Neural cell (in vitro differentiated cells): ENCODE results near the gene OTOG. TPM values are rescaled to one million over a fixed set of nuclear protein-coding genes. Genes with fewer than 3 reads are reported as not detected.

Experiments
- H2AFZ ChIP-seq: fragments of 200-600, 300-800 bp; sonication (generic), shearing (Covaris generic); 2 replicates; pipeline ENCODE4 v1.6.0; 2014; ENCODE audit warnings: low read depth, mild to moderate bottlenecking, antibody characterized with exemption, low read length, moderate library complexity
- H3F3A ChIP-seq: fragments of 200-600 bp; shearing (Covaris generic); 2 replicates; pipeline ENCODE4 v1.6.1; 2016; ENCODE audit warnings: mild to moderate bottlenecking, moderate library complexity, mixed read lengths, antibody characterized with exemption, low read length; ENCODE audit not compliant: insufficient read depth, poor library complexity, severe bottlenecking
- H3K27ac ChIP-seq: fragments of 200-600, 300-800 bp; sonication (generic), shearing (Covaris generic); 2 replicates; pipeline ENCODE4 v1.5.1; 2014; ENCODE audit warnings: mild to moderate bottlenecking, low read length, moderate library complexity
- H3K27me3 ChIP-seq: fragments of 300-800, 200-600 bp; sonication (generic), shearing (Covaris generic); 2 replicates; pipeline ENCODE4 v1.6.0; 2014; ENCODE audit warnings: mild to moderate bottlenecking, low read depth, low read length, moderate library complexity; ENCODE audit not compliant: insufficient read depth
- H3K36me3 ChIP-seq: fragments of 300-800, 200-600 bp; sonication (generic), shearing (Covaris generic); 2 replicates; pipeline ENCODE4 v1.5.1; 2014; ENCODE audit warnings: mild to moderate bottlenecking, antibody characterized with exemption, low read length, moderate library complexity; ENCODE audit not compliant: insufficient read depth
- H3K4me2 ChIP-seq: fragments of 300-800, 200-600 bp; sonication (generic), shearing (Covaris generic); 2 replicates; pipeline ENCODE4 v1.6.0; 2014; ENCODE audit warnings: mild to moderate bottlenecking, low read length
- H3K4me3 ChIP-seq: fragments of 300-800, 200-600 bp; sonication (generic), shearing (Covaris generic); 2 replicates; pipeline ENCODE4 v1.5.1; 2014; ENCODE audit warnings: mild to moderate bottlenecking, low read length, moderate library complexity
- H3K79me2 ChIP-seq: fragments of 200-600 bp; shearing (Covaris generic); replicated peaks from 2 replicates; pipeline ENCODE4 v1.6.0; 2014; ENCODE audit warnings: mild to moderate bottlenecking, low read length, moderate library complexity; ENCODE audit not compliant: insufficient read depth
- H3K9ac ChIP-seq: fragments of 300-800, 200-600 bp; sonication (generic), shearing (Covaris generic); 2 replicates; pipeline ENCODE4 v1.6.1; 2016; ENCODE audit warnings: mild to moderate bottlenecking, low read length, mixed read lengths
- H3K9me2 ChIP-seq: fragments of 200-600 bp; shearing (Covaris generic); 2 replicates; pipeline ENCODE4 v1.6.1; 2016; ENCODE audit warnings: mild to moderate bottlenecking, low read length, mixed read lengths; ENCODE audit not compliant: insufficient read depth
- H3K9me3 ChIP-seq: fragments of 200-600, 300-800 bp; sonication (generic), shearing (Covaris generic); 2 replicates; pipeline ENCODE4 v1.6.1; 2016; ENCODE audit warnings: mild to moderate bottlenecking, mixed run types, low read length, moderate library complexity, mixed read lengths
- H4K20me1 ChIP-seq: fragments of 200-600 bp; shearing (Covaris generic); 2 replicates; pipeline ENCODE4 v1.6.1; 2016; ENCODE audit warnings: mild to moderate bottlenecking, mixed run types; ENCODE audit not compliant: insufficient read depth
- CTCF ChIP-seq: fragments of 450-650 bp; IDR thresholded peaks from 2 replicates; pipeline ENCODE4 v1.5.1; 2014; ENCODE audit warnings: antibody characterized with exemption, mild to moderate bottlenecking, moderate library complexity; ENCODE audit not compliant: poor library complexity, severe bottlenecking
- EP300 ChIP-seq: fragments of 450-650 bp; conservative IDR thresholded peaks from 2 replicates; pipeline ENCODE4 v1.6.1; 2014; ENCODE audit warnings: antibody characterized with exemption, mild to moderate bottlenecking, moderate library complexity; ENCODE audit not compliant: poor library complexity, severe bottlenecking
- EZH2 ChIP-seq: fragments of 200-600, 300-800 bp; shearing (Covaris generic), sonication (generic); IDR thresholded peaks from 2 replicates; pipeline ENCODE4 v1.6.1; 2014; ENCODE audit warnings: antibody characterized with exemption, low read length, borderline replicate concordance, mild to moderate bottlenecking; ENCODE audit not compliant: insufficient read depth, poor library complexity, severe bottlenecking
- MXI1 ChIP-seq: fragments of 450-650 bp; conservative IDR thresholded peaks from 2 replicates; pipeline ENCODE4 v1.6.1; 2014; ENCODE audit warnings: antibody characterized with exemption, mild to moderate bottlenecking; ENCODE audit not compliant: poor library complexity, severe bottlenecking
- POLR2AphosphoS5 ChIP-seq: IDR thresholded peaks from 2 replicates; pipeline ENCODE4 v1.6.1; 2012
- RAD21 ChIP-seq: fragments of 450-650 bp; conservative IDR thresholded peaks from 2 replicates; pipeline ENCODE4 v1.6.1; 2014; ENCODE audit warnings: antibody characterized with exemption, mild to moderate bottlenecking, moderate library complexity
- REST ChIP-seq: IDR thresholded peaks from 2 replicates; pipeline ENCODE4 v1.6.1; 2012; ENCODE audit warnings: borderline replicate concordance
- SMC3 ChIP-seq: fragments of 450-650 bp; conservative IDR thresholded peaks from 2 replicates; pipeline ENCODE4 v1.6.1; 2014; ENCODE audit warnings: antibody characterized with exemption, mild to moderate bottlenecking, moderate library complexity; ENCODE audit not compliant: poor library complexity
- TAF1 ChIP-seq: IDR thresholded peaks from 2 replicates; pipeline ENCODE4 v1.6.1; 2012; ENCODE audit warnings: low read depth
- polyA plus RNA-seq: library from polyadenylated mRNA; depleted of rRNA; stranded (reverse); fragments of >200 nt; gene quantifications from 2 replicates; pipeline ENCODE4 v1.2.3, GENCODE V29; 2014

OTOG gene
- polyA plus RNA-seq, 1 donor from 2014 or later: not detected

- Histone ChIP-seq H3K36me3 (no peaks in the 10 kb centered on the region), H3K9me3 (no peaks in the 10 kb centered on the region), H3K4me2 (no peak overlapping the region), H2AFZ (no peak overlapping the region), H3K9me2 (no peaks in the 10 kb centered on the region), H4K20me1 (no peaks in the 10 kb centered on the region), H3K4me3 (no peak overlapping the region), H3F3A (no peaks in the 10 kb centered on the region), H3K79me2 (no peaks in the 10 kb centered on the region), H3K27me3 (no peaks in the 10 kb centered on the region), H3K27ac (no peak overlapping the region), H3K9ac (no peak overlapping the region)
- TF ChIP-seq TAF1 (no peak), CTCF (no peak), POLR2AphosphoS5 (no peak), MXI1 (no peak), EP300 (no peak), RAD21 (no peak), SMC3 (no peak), EZH2 (no peak), REST (no peak)
These were observed 36.4 kb upstream of the OTOG start for GRCh38 chr11:17510507-17511206.

GRCh38 chr11:17511571-17511970, 35.5 kb upstream of the OTOG start:
- no peaks in the 10 kb centered on the region for H3K79me2 ChIP-seq
- H4K20me1 ChIP-seq: no peaks in the 10 kb centered on the region
- H3F3A ChIP-seq: no peaks in the 10 kb centered on the region
- H3K4me2 ChIP-seq: no peak overlapping the region
- TF ChIP-seq RAD21 (no peak), POLR2AphosphoS5 (no peak), TAF1 (no peak), REST (no peak), EZH2 (no peak), EP300 (no peak), SMC3 (no peak), CTCF (no peak)
- no peaks in the 10 kb centered on the region for H3K27me3 ChIP-seq
- no peak overlapping the region for H3K27ac ChIP-seq
- no peak overlapping the region for H3K4me3 ChIP-seq
- H3K9me2 ChIP-seq: no peaks in the 10 kb centered on the region
- H3K36me3 ChIP-seq: no peaks in the 10 kb centered on the region
- no peak overlapping the region for H2AFZ ChIP-seq
- no peak overlapping the region for H3K9ac ChIP-seq
- no peaks in the 10 kb centered on the region for H3K9me3 ChIP-seq
